Spleen (tissue), 7 donors: Measurements from ENCODE around the gene PBRM1.

Experiments used
- CTCF ChIP-seq, 11 experiments: fragments of 200-600 bp in 7 of 11; fragments of 450-650 bp in 4 of 11; sonication (generic) in 4 of 11; IDR thresholded peaks in 8 of 11; conservative IDR thresholded peaks in 3 of 11; 1 replicate in 7 of 11; 2 replicates in 4 of 11; pipeline versions ENCODE4 v1.4.0 to v1.8.0; 2016 to 2021; ENCODE audit warnings: antibody characterized with exemption in 11 of 11, inconsistent platforms in 4 of 11, mild to moderate bottlenecking in 1 of 11
- POLR2A ChIP-seq, 3 donors: fragments of 450-650 bp; IDR thresholded peaks; one replicate each; pipeline ENCODE4 v1.5.1; 2017; ENCODE audit warnings: antibody characterized with exemption in 3 of 3, mild to moderate bottlenecking in 1 of 3
- POLR2AphosphoS5 ChIP-seq, 3 donors: sonication (generic); formaldehyde crosslinking; IDR thresholded peaks; one replicate each; pipeline ENCODE4 v1.5.1; 2017; ENCODE audit warnings: antibody characterized with exemption in 3 of 3
- donor health status: DM: no; HTN: no; CAD: no; lungs with moderate emphysema.
- donor health status: DM: no; HTN: no; CAD: no.
- donor health status: DM: no; HTN: no; CAD: no.

DNA sequence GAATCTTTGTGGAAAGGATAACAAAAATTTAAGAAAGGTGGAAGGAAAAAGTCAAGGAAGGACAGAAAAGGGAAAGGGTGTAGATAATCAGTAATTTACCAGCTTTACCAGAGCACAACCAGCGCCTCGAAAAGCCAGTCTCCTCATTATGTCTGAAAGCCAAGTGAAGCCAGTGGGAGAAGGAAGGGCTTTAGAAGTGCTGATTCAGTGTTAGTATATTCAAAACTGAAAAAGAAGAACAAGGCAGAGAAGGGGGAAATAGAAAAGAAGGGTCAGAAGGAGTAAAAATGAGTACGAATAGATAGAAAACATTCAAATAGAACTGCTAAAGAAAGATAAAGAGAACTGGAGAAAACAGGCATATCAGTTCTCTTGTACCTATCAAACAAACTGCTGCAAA lies 4.1 kb downstream of the PBRM1 start:
- TF ChIP-seq CTCF (IDR thresholded peaks at IDR 0.05 in 8 of 11, conservative IDR thresholded peaks at IDR 0.05 in 3 of 11), result no peak
- TF ChIP-seq POLR2A (IDR thresholded peaks at IDR 0.05), result no peak
- no peak for TF ChIP-seq POLR2AphosphoS5 (IDR thresholded peaks at IDR 0.05)
